Measurements from ENCODE around the gene FUT3.

Gene FUT3

GRCh38 chr19:5827891-5828660 is 23.2 kb downstream of the FUT3 start:
- peak overlapping the region; percentile 100 for H3K27ac Mint-ChIP-seq
- peaks cover 20% of the 10 kb centered on the region for H3K4me1 Mint-ChIP-seq (ENCODE audit: low read depth)

DNA sequence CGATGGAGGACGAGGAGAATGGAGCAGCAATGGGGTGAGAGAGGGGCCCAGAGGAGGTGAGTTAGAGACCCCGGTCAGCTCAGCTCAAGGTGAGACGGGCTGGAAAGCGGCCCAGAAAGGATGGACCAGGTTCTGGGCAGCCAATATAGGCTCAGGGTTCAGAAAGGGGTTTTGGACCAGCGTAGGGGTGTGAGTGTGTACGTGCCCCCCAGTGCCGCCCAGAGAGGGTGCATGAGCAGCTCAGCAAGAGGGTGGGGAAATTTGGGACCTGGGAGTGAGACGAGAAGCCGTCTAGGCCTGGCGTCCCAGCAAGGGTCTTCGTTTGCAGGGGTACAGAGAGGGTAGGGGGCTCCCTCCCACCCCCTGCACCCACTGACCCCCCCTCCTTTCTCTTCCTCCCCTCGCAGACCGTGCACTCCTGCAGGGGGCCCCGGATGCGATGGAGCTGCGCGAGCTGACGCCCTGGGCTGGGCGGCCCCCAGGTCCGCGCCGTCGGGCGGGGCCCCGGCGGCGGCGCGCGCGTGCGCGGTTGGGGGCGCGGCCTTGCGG is 23.8 kb downstream of the FUT3 start:
- Mint-ChIP-seq H3K27me3 (no peaks in the 10 kb centered on the region), H3K4me3 (peak overlapping the region; percentile 81), H3K4me1 (ENCODE audit: low read depth) (peaks cover 20% of the 10 kb centered on the region), H3K27ac (peak overlapping the region; percentile 91), H3K36me3 (ENCODE audit: low read depth) (peaks cover 8% of the 10 kb centered on the region), H3K9me3 (no peaks in the 10 kb centered on the region)
- no peak for DNase-seq

More at GRCh38 chr19:5827891-5828660, 23.2 kb downstream of the FUT3 start:
- Mint-ChIP-seq H3K9me3 (no peaks in the 10 kb centered on the region), H3K27me3 (no peaks in the 10 kb centered on the region), H3K36me3 (ENCODE audit: low read depth) (peaks cover 8% of the 10 kb centered on the region), H3K4me3 (peak overlapping the region; percentile 100)
- peak; percentile 99 for DNase-seq

GRCh38 chr19:5826531-5827341 is 24.5 kb downstream of the FUT3 start:
- H3K27me3 Mint-ChIP-seq, result no peaks in the 10 kb centered on the region
- DNase-seq, result peak; percentile 46
- peaks cover 20% of the 10 kb centered on the region for H3K4me1 Mint-ChIP-seq (ENCODE audit: low read depth)
- H3K36me3 Mint-ChIP-seq (ENCODE audit: low read depth), result peaks cover 8% of the 10 kb centered on the region
- no peaks in the 10 kb centered on the region for H3K9me3 Mint-ChIP-seq
- peak overlapping the region; percentile 81 for H3K4me3 Mint-ChIP-seq
- peak overlapping the region; percentile 91 for H3K27ac Mint-ChIP-seq

DNA sequence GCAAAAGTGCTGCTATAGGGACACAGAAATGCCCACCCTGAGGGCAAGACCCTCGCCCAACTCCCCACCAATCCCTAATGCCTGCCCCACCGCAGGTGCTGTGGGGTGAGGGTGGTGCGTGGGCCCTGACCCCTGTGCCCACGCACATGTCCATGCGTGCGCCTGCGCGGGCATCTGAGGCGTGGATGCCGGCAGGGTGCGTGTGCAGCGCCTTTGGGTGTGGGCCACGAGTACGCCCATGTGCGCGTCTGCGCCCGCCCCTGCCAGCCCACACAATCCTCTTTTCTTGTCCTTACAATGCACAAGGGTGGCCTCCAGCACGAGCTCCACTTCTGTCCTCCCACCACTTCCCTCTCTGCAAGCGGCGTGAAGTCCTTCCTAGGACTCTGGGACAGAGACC is 26.1 kb downstream of the FUT3 start:
- H3K4me1 Mint-ChIP-seq (ENCODE audit: low read depth), result peaks cover 19% of the 10 kb centered on the region

DNA sequence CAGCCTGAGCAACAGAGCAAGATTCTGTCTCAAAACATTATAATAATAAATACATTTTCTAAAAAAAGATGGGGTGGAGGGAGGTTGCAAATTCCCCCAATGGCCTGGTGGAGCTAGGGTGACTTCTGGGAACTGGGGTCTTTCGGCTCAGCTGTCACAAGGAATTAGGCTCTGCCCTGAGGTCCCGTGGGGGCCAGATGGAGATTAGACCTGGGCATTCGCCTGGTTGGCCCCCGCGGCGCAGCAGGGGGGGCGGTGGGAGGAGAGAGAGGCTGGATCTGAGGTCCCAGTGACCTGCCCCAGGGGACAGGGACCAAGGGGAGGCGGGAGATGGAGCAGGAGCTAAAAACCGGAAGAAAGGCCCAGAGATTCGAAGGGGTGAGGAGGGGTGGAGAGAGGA is 26.5 kb downstream of the FUT3 start:
- no peaks in the 10 kb centered on the region for H3K27me3 Mint-ChIP-seq
- H3K27ac Mint-ChIP-seq, result no peak overlapping the region
- peaks cover 17% of the 10 kb centered on the region for H3K4me1 Mint-ChIP-seq (ENCODE audit: low read depth)
- no peak overlapping the region for H3K4me3 Mint-ChIP-seq
- DNase-seq, result no peak
- no peaks in the 10 kb centered on the region for H3K9me3 Mint-ChIP-seq
- peaks cover 8% of the 10 kb centered on the region for H3K36me3 Mint-ChIP-seq (ENCODE audit: low read depth)

More for the DNA sequence above, 26.1 kb downstream of the FUT3 start:
- Mint-ChIP-seq H3K27me3 (no peaks in the 10 kb centered on the region), H3K36me3 (ENCODE audit: low read depth) (peaks cover 8% of the 10 kb centered on the region), H3K27ac (no peak overlapping the region), H3K4me3 (no peak overlapping the region), H3K9me3 (no peaks in the 10 kb centered on the region)
- no peak for DNase-seq

GRCh38 chr19:5823579-5824281 is 27.5 kb downstream of the FUT3 start:
- no peak overlapping the region for H3K27ac Mint-ChIP-seq
- H3K36me3 Mint-ChIP-seq (ENCODE audit: low read depth), result peaks cover 7% of the 10 kb centered on the region
- peaks cover 15% of the 10 kb centered on the region for H3K4me1 Mint-ChIP-seq (ENCODE audit: low read depth)
- no peaks in the 10 kb centered on the region for H3K27me3 Mint-ChIP-seq
- no peaks in the 10 kb centered on the region for H3K9me3 Mint-ChIP-seq
- no peak for DNase-seq
- no peak overlapping the region for H3K4me3 Mint-ChIP-seq

DNA sequence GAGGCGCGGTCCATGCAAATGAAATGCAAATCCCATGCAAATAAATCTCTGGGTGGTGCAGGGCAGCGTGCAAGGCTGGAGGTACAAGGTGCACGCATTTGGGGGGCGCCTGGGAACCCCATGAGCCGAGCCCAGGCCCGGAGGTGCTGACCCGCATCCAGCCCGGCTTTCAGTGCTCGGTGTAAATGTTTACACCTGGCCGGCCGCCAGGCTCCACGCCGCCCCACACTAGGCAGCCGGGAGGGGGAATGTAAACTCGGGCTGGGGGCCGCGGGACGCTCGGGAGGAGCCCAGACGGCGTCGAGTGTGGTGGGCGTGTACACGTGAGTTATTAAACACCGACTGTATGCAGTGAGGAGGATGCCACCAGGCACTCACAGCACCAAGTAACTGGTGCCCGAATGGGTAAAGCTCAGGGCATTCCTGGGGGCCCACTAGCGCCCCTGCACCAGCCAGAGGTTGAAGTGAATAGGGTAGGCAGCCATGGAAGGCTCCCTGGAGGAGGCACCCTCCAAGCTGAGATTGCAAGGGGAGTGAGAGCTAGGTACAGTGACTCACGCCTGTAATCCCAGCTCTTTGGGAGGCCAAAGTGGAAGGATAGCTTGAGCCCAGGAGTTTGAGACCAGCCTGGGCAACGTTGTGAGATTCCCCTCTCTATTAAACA is 28.9 kb downstream of the FUT3 start:
- Mint-ChIP-seq H3K9me3 (no peaks in the 10 kb centered on the region), H3K36me3 (ENCODE audit: low read depth) (no peaks in the 10 kb centered on the region), H3K27me3 (no peaks in the 10 kb centered on the region), H3K27ac (no peak overlapping the region), H3K4me3 (no peak overlapping the region), H3K4me1 (ENCODE audit: low read depth) (peaks cover 12% of the 10 kb centered on the region)
- no peak for DNase-seq

DNA sequence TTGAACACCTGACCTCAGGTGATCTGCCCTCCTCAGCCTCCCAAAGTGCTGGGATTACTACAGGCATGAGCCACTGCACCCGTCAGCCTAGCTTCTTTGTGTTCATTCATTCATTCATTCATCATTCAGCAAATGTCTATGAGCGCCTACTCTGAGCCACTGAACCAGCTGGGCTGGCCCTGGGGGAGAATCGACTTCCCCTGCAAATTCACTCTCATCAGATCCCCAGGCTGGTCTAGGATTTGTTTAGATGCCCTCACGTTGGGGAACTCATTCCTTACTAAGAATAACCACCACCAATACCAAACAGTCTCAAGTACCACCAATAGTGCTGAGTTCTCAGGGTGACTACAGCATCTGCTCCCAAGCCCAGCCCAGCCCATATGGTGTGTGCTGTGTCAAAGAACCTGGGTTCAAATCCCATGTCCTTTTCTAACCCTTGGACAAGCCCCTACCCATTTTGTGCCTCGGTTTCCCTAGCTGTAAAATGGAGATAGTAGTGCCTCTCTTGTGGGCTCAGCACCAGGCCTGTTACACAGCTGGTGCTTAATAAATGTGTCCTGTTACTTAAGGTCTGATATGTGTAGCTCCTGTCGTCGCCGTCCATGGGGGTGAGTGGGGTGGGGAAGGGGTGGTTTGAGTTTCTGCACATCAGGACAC is 29.6 kb downstream of the FUT3 start:
- Mint-ChIP-seq H3K27me3 (peaks cover 4% of the 10 kb centered on the region), H3K4me3 (no peak overlapping the region), H3K4me1 (ENCODE audit: low read depth) (peaks cover 5% of the 10 kb centered on the region), H3K9me3 (no peaks in the 10 kb centered on the region), H3K27ac (no peak overlapping the region), H3K36me3 (ENCODE audit: low read depth) (no peaks in the 10 kb centered on the region)
- DNase-seq, result no peak

GRCh38 chr19:5820785-5821184 is 30.5 kb downstream of the FUT3 start:
- Mint-ChIP-seq H3K4me3 (no peak overlapping the region), H3K36me3 (ENCODE audit: low read depth) (no peaks in the 10 kb centered on the region), H3K27ac (no peak overlapping the region), H3K27me3 (peaks cover 9% of the 10 kb centered on the region), H3K9me3 (no peaks in the 10 kb centered on the region), H3K4me1 (ENCODE audit: low read depth) (no peaks in the 10 kb centered on the region)
- no peak for DNase-seq

GRCh38 chr19:5818594-5818993 is 32.7 kb downstream of the FUT3 start:
- H3K27ac Mint-ChIP-seq, result no peak overlapping the region
- peaks cover 9% of the 10 kb centered on the region for H3K27me3 Mint-ChIP-seq
- no peaks in the 10 kb centered on the region for H3K4me1 Mint-ChIP-seq (ENCODE audit: low read depth)
- no peak overlapping the region for H3K4me3 Mint-ChIP-seq
- no peaks in the 10 kb centered on the region for H3K36me3 Mint-ChIP-seq (ENCODE audit: low read depth)
- no peaks in the 10 kb centered on the region for H3K9me3 Mint-ChIP-seq
- no peak for DNase-seq

DNA sequence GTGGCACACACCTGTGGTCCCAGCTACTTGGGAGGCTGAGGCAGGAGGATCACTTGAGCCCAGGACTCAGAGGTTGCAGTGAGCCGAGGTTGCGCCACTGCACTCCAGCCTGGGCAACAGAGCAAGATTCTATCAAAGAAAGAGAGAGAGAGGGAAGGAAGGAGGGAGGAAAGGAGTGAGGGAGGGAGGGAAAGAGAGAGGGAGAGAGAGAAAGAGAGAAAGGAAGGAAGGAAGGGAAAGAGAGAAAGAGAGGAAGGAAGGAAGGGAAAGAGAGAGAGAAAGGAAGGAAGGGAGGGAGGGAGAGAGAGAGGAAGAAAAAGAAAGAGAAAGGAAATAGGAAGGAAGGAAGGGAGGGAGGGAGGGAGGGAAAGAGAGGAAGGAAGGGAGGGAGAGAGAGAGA is 34.0 kb downstream of the FUT3 start:
- peaks cover 9% of the 10 kb centered on the region for H3K27me3 Mint-ChIP-seq
- no peaks in the 10 kb centered on the region for H3K9me3 Mint-ChIP-seq
- H3K36me3 Mint-ChIP-seq (ENCODE audit: low read depth), result no peaks in the 10 kb centered on the region
- H3K27ac Mint-ChIP-seq, result no peak overlapping the region
- no peak for DNase-seq
- H3K4me1 Mint-ChIP-seq (ENCODE audit: low read depth), result no peaks in the 10 kb centered on the region
- no peak overlapping the region for H3K4me3 Mint-ChIP-seq

DNA sequence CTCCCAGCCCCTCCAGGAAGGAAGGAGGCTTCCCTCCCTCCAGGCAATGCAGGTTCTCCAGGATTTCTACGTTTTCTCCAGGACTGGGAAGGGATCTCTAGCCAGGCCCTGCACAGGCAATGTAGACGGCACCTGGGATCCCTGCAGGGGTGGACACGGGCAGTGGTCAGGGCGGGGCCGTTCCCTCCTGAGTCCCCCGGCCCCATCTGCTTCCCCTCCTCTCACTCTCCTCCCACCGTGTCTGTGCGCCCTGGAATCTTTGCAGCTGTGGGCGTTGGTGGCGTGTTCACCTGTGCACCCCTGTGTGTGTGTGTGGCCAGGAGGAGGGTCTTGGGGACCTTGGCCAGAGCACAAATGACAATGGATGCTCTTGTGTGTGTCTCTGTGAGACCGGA is 36.4 kb downstream of the FUT3 start:
- no peak overlapping the region for H3K27ac Mint-ChIP-seq
- no peaks in the 10 kb centered on the region for H3K36me3 Mint-ChIP-seq (ENCODE audit: low read depth)
- no peaks in the 10 kb centered on the region for H3K9me3 Mint-ChIP-seq
- H3K4me1 Mint-ChIP-seq (ENCODE audit: low read depth), result no peaks in the 10 kb centered on the region
- no peak overlapping the region for H3K4me3 Mint-ChIP-seq
- peaks cover 9% of the 10 kb centered on the region for H3K27me3 Mint-ChIP-seq
- no peak for DNase-seq

DNA sequence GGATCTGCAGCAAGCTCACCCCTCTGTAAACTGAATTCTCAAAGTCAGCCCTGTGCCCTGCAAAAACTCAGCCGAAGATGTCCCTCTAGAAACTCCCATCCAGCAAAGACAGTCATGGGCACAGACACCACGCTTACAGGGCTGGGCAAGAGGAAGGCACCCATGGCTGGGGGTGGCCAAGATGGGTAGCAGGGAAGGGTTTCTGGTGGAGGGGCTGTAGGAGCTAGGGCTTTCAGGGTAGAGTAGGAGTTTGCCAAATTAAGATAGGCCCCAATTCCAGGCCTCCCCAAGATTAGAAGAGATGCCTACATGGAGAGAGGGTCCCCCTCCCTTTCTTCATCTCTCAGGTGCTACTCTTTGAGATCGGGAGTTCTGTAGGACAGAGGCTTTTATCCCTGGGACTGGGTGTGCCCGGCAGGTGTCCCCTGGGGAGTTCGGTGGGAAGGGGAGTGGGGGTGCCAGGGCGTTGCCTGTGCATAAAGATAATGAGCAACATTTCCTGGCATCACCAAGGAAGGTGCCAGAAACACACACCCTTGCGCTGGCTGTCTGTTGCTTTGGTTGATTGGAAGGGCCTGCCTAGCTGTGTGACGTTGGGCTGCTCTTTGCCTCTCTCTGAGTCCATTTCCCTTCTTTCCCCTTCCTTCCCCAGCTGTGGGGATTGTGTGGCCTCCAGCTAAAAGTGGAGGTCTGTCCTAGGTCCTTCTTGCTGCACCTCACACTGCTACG is 37.0 kb downstream of the FUT3 start:
- Mint-ChIP-seq H3K4me1 (ENCODE audit: low read depth) (no peaks in the 10 kb centered on the region), H3K27ac (no peak overlapping the region), H3K27me3 (peaks cover 9% of the 10 kb centered on the region), H3K4me3 (no peak overlapping the region), H3K36me3 (ENCODE audit: low read depth) (no peaks in the 10 kb centered on the region), H3K9me3 (no peaks in the 10 kb centered on the region)
- DNase-seq, result no peak

All from activated T-cell treated with anti-CD3 and anti-CD28 coated beads, Interleukin-2, amount 50 U/mL, for 24 hours (primary cell).